Thoracic aorta endothelial cell (primary cell): ENCODE measurements around the gene RPS6KA6. TPM values are rescaled to one million over a fixed set of nuclear protein-coding genes. Genes with fewer than 3 reads are reported as not detected.

ENCODE experiments used
- small RNA-seq: library from RNA; depleted of rRNA; stranded (forward); fragments of <200 nt; gene quantifications from one replicate; pipeline ENCODE3, GENCODE V24; 2012
- total RNA-seq: library from RNA; depleted of rRNA; stranded (reverse); fragments of >200 nt; gene quantifications from 2 replicates; pipeline ENCODE4 v1.2.3, GENCODE V29; 2012

RPS6KA6 gene
- 0.40 and 2.6 TPM in 2 replicates for total RNA-seq

DNA sequence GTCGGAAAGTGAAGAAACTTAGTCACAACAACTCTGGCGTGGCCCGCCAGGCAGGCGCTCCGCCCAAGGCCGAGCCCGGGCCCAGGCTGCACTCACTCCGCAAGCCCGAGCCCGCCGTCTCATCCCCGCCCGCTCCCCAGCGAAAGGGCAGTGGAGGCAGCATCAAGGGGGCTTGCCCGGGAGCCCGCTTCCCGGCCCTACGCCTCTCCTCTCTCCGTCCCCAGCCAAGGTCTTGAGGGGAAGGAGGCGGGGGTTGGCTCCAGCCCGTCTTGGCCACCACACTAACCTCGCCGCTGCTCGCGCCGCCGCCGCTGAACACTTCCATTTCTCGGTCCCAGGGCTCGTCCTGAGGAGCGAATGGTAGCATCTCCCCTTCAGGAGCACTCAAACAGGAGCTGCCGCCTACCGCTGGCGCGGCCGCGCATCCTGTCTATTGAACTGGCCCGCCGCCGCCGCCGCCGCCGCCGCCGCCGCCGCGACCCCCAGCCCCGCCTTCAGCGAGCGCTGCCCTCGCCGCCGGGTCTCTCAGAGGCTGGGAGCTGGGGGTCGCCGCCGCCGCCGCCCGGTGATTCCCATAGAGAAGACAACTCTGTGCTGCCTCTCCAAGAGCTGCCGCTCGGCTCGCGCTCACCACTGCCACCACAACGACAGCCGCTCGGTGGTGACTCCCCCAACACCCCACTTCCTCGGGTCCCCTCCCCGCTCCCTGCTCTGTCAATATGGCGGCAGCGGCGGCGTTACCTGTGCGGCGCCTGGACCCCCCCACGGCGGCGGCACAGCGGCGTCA, at the start of gene RPS6KA6:
TSS of gene RPS6KA6 (minus strand) at position 667 of the 787 bp plus-strand sequence. CDS start at position 367, 300 bp downstream.

Small RNA genes lying within 50 kb of the gene (small RNA-seq; reads per million reads assigned to genes)
- gene MIR548I4: not detected
